NB4 (cell line): ENCODE results near the gene DNAJA3.

ENCODE experiments used
- DNase-seq: peaks from one replicate; pipeline ENCODE4 v3.0.0; 2010; ENCODE audit warnings: low read depth
- H3K4me3 ChIP-seq: one replicate; pipeline ENCODE4 v1.5.1; 2011; ENCODE audit warnings: mild to moderate bottlenecking, low read depth, low read length, moderate library complexity
- CTCF ChIP-seq: IDR thresholded peaks from one replicate; pipeline ENCODE4 v1.5.1; 2012; ENCODE audit warnings: low read depth, low read length
- MAX ChIP-seq: IDR thresholded peaks from 2 replicates; pipeline ENCODE4 v1.6.1; 2011; ENCODE audit warnings: low read depth, low read length
- MYC ChIP-seq: IDR thresholded peaks from 2 replicates; pipeline ENCODE4 v1.6.1; 2011; ENCODE audit warnings: low read depth, low read length
- POLR2A ChIP-seq: IDR thresholded peaks from 2 replicates; pipeline ENCODE4 v1.6.1; 2011; ENCODE audit warnings: mild to moderate bottlenecking; ENCODE audit not compliant: insufficient read length; ENCODE audit errors: extremely low read depth

Gene DNAJA3

DNA sequence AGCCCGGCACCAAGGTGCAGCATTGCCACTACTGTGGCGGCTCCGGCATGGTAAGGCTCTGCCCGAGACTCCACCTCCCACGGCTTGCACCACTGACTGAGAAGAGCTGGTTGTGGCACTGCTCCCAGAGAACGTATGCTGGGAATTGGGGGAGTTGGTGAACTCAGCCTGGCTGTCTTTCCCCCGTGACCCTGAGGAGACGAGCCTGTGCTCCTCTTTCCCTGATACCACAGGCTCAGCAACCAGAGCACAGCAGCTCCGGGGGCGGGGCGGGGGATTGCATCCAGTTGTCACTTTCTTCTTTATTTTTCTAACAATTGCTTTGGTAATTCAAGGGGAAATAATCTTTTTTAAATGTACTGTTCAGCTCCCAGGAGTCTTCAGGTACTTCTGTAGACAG lies 16.7 kb downstream of the DNAJA3 start:
- no peak for DNase-seq
- H3K4me3 ChIP-seq: no peak overlapping the region
- no peak for TF ChIP-seq MAX
- no peak for TF ChIP-seq POLR2A
- TF ChIP-seq MYC: no peak
- no peak for TF ChIP-seq CTCF

DNA sequence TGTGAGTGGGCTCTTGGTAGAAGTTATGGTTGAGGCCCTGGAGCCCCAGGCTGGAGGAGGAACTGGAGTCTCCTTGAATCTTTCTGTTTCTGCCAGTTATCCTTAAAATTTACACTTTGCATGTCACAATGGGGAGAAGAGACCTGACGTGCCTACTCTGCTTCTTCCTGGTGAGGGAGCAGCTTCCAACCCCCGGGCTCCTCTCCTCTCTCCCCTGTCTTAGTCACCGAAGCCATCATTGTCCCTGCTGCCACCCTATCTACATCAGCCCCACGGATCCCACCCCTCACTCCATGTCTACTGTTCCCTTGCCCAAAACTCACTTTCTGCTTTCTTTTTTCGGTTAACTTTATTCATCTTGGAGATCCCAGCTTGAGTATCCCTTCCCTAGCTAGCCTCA lies 17.6 kb downstream of the DNAJA3 start:
- no peak for TF ChIP-seq POLR2A
- TF ChIP-seq CTCF: no peak
- no peak for TF ChIP-seq MYC
- no peak for TF ChIP-seq MAX
- no peak overlapping the region for H3K4me3 ChIP-seq
- no peak for DNase-seq

DNA sequence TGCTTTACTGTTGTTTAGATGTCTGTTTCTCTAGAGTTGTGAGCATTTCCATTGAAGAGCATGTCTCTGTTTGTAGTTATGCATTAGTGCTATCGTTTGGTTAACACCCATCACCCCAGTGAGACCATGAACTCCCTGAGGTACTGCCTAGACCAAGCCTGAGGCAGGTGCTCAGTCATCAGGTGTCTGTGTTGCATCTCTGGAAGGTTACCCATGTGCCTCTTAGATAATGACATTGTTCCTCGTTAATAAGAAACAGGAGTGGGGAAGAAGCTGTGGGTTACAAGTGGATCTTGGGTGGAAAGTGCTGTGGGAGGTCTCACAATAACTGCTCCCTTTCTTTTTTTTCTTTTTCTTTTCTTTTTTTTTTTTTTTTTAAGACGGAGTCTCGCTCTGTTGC lies 18.3 kb downstream of the DNAJA3 start:
- no peak overlapping the region for H3K4me3 ChIP-seq
- no peak for DNase-seq
- TF ChIP-seq MYC: no peak

DNA sequence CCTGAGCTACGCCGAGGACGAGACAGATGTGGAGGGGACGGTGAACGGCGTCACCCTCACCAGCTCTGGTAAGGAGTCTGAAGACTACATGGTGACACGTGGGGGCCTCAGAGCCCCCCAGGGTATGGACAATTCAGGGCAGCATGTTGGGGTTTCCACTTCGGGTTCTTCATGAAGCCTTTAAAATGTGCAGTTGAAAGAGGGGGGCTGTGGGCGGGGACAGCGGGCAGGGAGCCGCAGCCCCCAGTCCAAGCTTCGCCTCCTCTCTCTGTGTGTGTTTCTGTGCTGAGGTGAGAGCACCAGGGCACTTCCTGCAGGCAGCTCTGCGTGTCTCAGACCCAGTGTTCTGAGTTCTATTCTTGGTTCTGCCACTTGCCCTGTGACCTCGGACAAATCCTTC lies 24.8 kb downstream of the DNAJA3 start:
- TF ChIP-seq MYC (no peak), MAX (no peak), POLR2A (no peak), CTCF (no peak)
- H3K4me3 ChIP-seq: no peak overlapping the region
- no peak for DNase-seq

GRCh38 chr16:4450931-4451519 lies 25.4 kb downstream of the DNAJA3 start:
- no peak for DNase-seq
- TF ChIP-seq POLR2A (no peak), CTCF (no peak), MAX (no peak), MYC (no peak)
- H3K4me3 ChIP-seq: no peak overlapping the region

DNA sequence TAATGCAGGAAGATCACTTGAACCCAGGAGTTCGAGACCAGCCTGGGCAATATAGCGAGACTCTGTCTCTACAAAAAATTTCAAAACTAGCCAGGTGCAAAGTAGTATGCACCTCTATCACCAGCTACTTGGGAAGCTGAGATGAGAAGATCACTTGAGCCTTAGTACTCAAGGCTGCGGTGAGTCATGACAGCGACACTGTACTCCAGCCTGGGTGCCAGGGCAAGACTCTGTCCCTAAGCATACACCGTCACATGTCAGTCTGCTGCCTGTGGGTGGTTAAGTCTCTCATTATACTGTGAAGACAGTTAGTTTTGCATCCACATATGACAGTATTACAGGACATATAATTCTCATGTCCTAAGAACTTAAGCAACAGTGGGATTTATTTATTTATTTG lies 27.0 kb downstream of the DNAJA3 start:
- TF ChIP-seq MAX (no peak), MYC (no peak), POLR2A (no peak), CTCF (no peak)
- DNase-seq: no peak
- no peak overlapping the region for H3K4me3 ChIP-seq
